Peyer's patch (tissue), 4 donors: ENCODE results near the gene SLC25A21.

Source experiments
- CTCF ChIP-seq, 6 experiments: fragments of 450-650 bp in 4 of 6; fragments of 200-600 bp in 2 of 6; sonication (generic) in 1 of 6; IDR thresholded peaks; one replicate each; pipeline ENCODE4 v1.5.1; 2017 to 2019; ENCODE audit warnings: antibody characterized with exemption in 6 of 6, mild to moderate bottlenecking in 3 of 6, moderate library complexity in 1 of 6
- POLR2A ChIP-seq, 2 donors: fragments of 450-650 bp; IDR thresholded peaks; one replicate each; pipeline ENCODE4 v1.5.1; 2017; ENCODE audit warnings: antibody characterized with exemption in 2 of 2, mild to moderate bottlenecking in 2 of 2, moderate library complexity in 2 of 2

GRCh38 chr14:37034410-37035285 is 137.8 kb downstream of the SLC25A21 start:
- TF ChIP-seq CTCF (IDR thresholded peaks at IDR 0.05) (no peak), POLR2A (IDR thresholded peaks at IDR 0.05) (no peak)
